ENCODE measurements around the gene AKR1C8. TPM values are rescaled to one million over a fixed set of nuclear protein-coding genes. Genes with fewer than 3 reads are reported as not detected.

AKR1C8 gene
- total and polyA plus RNA-seq, 2 of the 13 experiments (the other 11 are each of a cell fraction or from before 2014, with no cell fraction given), result 0.12 TPM; not detected in 1

GRCh38 chr10:5147981-5148677 is 36.8 kb downstream of the AKR1C8 start (continued):
- TF ChIP-seq ZUFSP (CRISPR knock-in tag; IDR thresholded peaks at IDR 0.05; ENCODE audit: borderline replicate concordance) (no peak), NR0B2 (CRISPR knock-in tag; IDR thresholded peaks at IDR 0.05) (no peak), SUZ12 (IDR thresholded peaks at IDR 0.05; ENCODE audit: low read depth, low read length) (no peak), ZNF577 (CRISPR knock-in tag; IDR thresholded peaks at IDR 0.05; ENCODE audit: borderline replicate concordance, low read depth) (no peak), KLF11 (CRISPR knock-in tag; IDR thresholded peaks at IDR 0.05) (no peak), SRSF9 (IDR thresholded peaks at IDR 0.05; ENCODE audit: borderline replicate concordance, insufficient read depth, low read depth, low read length, poor library complexity, severe bottlenecking) (no peak), TBL1XR1 (IDR thresholded peaks at IDR 0.05; ENCODE audit: borderline replicate concordance, low read length, partially characterized antibody) (no peak), ZNF260 (CRISPR knock-in tag; IDR thresholded peaks at IDR 0.05; ENCODE audit: borderline replicate concordance, low read depth) (no peak), ZNF18 (CRISPR knock-in tag; IDR thresholded peaks at IDR 0.05; ENCODE audit: insufficient replicate concordance) (peak; percentile 43), MTERF4 (CRISPR knock-in tag; IDR thresholded peaks at IDR 0.05) (no peak), EED (CRISPR knock-in tag; IDR thresholded peaks at IDR 0.05) (no peak), GABPA (IDR thresholded peaks at IDR 0.05; ENCODE audit: low read depth, low read length) (no peak), GABPA (CRISPR knock-in tag; IDR thresholded peaks at IDR 0.05; ENCODE audit: low read depth) (no peak), ZNF724P (CRISPR knock-in tag; IDR thresholded peaks at IDR 0.05; ENCODE audit: borderline replicate concordance) (no peak), JUN (CRISPR knock-in tag; IDR thresholded peaks at IDR 0.05) (no peak), MTA3 (CRISPR knock-in tag; IDR thresholded peaks at IDR 0.05) (no peak), TFAP4 (IDR thresholded peaks at IDR 0.05; ENCODE audit: borderline replicate concordance, low read depth) (no peak), FOXJ3 (CRISPR knock-in tag; IDR thresholded peaks at IDR 0.05; ENCODE audit: borderline replicate concordance) (peak; percentile 80; the same call in 1 of the 2 replicates), CSRNP2 (CRISPR knock-in tag; conservative IDR thresholded peaks at IDR 0.05; ENCODE audit: low read depth) (no peak)

Data from HepG2 (cell line).